Tibial artery (tissue), 4 donors: ENCODE data around the gene TRIM66.
A peak's percentile ranks its signal among the peaks of the same experiment; 100 is the strongest.

ENCODE experiments used
- DNase-seq, 2 donors: peaks; one replicate each; pipeline ENCODE4 v3.0.0-alpha.2; 2019
- H3K27ac ChIP-seq, 2 donors: fragments of 200-600 bp; sonication (generic) in 1 of 2; 1 replicate in 1 of 2; 2 replicates in 1 of 2; pipeline ENCODE4 v1.5.1; 2018 to 2019; ENCODE audit warnings: mild to moderate bottlenecking in 1 of 2
- H3K27me3 ChIP-seq, 2 donors: fragments of 200-600 bp; sonication (generic) in 1 of 2; one replicate each; pipeline versions ENCODE4 v1.5.1 to v1.6.0; 2016 to 2019
- H3K36me3 ChIP-seq, 3 donors: fragments of 200-600 bp; sonication (generic) in 2 of 3; one replicate each; pipeline ENCODE4 v1.5.1; 2016 to 2019; ENCODE audit warnings: mild to moderate bottlenecking in 2 of 3
- H3K4me1 ChIP-seq, 4 donors: fragments of 200-600 bp; sonication (generic) in 2 of 4; 1 replicate in 3 of 4; 2 replicates in 1 of 4; pipeline ENCODE4 v1.5.1; 2016 to 2019
- H3K4me3 ChIP-seq, 2 donors: fragments of 200-600 bp; sonication (generic) in 1 of 2; 1 replicate in 1 of 2; 2 replicates in 1 of 2; pipeline ENCODE4 v1.5.1; 2018 to 2019; ENCODE audit warnings: mild to moderate bottlenecking in 2 of 2
- H3K9me3 ChIP-seq, 3 donors: fragments of 200-600 bp; sonication (generic) in 1 of 3; one replicate each; pipeline ENCODE4 v1.5.1; 2016 to 2019
- intact Hi-C: fragments of 100-400 bp; cut with DNase I; formaldehyde crosslinking; loops from one replicate; pipeline ENCODE4 v1.15.0; 2023; ENCODE audit warnings: low total_unique reads
- TF ChIP-seq, protein P1 (sequence below), 2 experiments: fragments of 200-600 bp in 1 of 2; fragments of 450-650 bp in 1 of 2; IDR thresholded peaks; one replicate each; pipeline ENCODE4 v1.5.1; 2017 to 2019; ENCODE audit warnings: antibody characterized with exemption in 2 of 2, mild to moderate bottlenecking in 1 of 2, moderate library complexity in 1 of 2

The TRIM66 gene

GRCh38 chr11:8728563-8728962 is 46.1 kb upstream of the TRIM66 start:
- intact Hi-C loops: no loop called here
- H3K9me3 ChIP-seq: no peaks in the 10 kb centered on the region
- peaks cover 5 to 69% (median 63%) of the 10 kb centered on the region in 4 donors for H3K4me1 ChIP-seq
- TF ChIP-seq, protein P1, sequence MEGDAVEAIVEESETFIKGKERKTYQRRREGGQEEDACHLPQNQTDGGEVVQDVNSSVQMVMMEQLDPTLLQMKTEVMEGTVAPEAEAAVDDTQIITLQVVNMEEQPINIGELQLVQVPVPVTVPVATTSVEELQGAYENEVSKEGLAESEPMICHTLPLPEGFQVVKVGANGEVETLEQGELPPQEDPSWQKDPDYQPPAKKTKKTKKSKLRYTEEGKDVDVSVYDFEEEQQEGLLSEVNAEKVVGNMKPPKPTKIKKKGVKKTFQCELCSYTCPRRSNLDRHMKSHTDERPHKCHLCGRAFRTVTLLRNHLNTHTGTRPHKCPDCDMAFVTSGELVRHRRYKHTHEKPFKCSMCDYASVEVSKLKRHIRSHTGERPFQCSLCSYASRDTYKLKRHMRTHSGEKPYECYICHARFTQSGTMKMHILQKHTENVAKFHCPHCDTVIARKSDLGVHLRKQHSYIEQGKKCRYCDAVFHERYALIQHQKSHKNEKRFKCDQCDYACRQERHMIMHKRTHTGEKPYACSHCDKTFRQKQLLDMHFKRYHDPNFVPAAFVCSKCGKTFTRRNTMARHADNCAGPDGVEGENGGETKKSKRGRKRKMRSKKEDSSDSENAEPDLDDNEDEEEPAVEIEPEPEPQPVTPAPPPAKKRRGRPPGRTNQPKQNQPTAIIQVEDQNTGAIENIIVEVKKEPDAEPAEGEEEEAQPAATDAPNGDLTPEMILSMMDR (IDR thresholded peaks at IDR 0.05): no peak
- peaks cover 14 to 20% (median 16%) of the 10 kb centered on the region in 3 donors for H3K36me3 ChIP-seq
- DNase-seq: no peak
- no peak overlapping the region for H3K4me3 ChIP-seq
- H3K27me3 ChIP-seq: no peaks in the 10 kb centered on the region
- peak overlapping the region; percentile 41 to 55 for H3K27ac ChIP-seq

GRCh38 chr11:8726395-8726794 is 43.9 kb upstream of the TRIM66 start:
- H3K36me3 ChIP-seq: peaks cover 14 to 20% (median 16%) of the 10 kb centered on the region in 3 donors
- H3K27me3 ChIP-seq: no peaks in the 10 kb centered on the region
- no peak overlapping the region for H3K4me3 ChIP-seq
- no peak for DNase-seq
- no peaks in the 10 kb centered on the region for H3K9me3 ChIP-seq
- intact Hi-C loops: no loop called here
- H3K27ac ChIP-seq: peak overlapping the region in 1 of 2 donors; percentile 59
- H3K4me1 ChIP-seq: peaks cover 9 to 67% (median 60%) of the 10 kb centered on the region in 4 donors
- TF ChIP-seq, protein P1 (IDR thresholded peaks at IDR 0.05): no peak

DNA sequence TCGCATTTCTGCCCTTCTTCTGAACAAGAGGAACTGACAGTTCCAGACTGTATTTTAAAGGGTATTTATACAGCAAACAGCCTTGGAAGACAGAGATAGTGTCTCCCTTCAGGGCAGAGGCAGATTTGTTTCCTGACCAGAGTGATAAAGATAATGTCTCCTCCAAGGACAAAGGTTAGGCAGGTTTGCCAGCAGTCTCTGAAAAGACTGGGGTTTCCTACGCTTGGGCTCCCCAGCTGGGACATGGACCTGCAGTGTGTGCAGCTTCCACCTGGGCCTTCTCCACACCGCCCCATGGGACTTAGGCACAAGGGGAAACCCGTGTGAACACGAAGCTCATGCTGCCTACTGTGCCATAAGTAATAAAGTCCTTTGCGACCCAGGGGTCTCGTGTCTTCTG is 42.2 kb upstream of the TRIM66 start:
- Histone ChIP-seq H3K27me3 (no peaks in the 10 kb centered on the region), H3K9me3 (no peaks in the 10 kb centered on the region), H3K4me3 (no peak overlapping the region), H3K27ac (no peak overlapping the region), H3K36me3 (peaks cover 6 to 11% (median 8%) of the 10 kb centered on the region in 3 donors), H3K4me1 (peaks cover 9 to 69% (median 63%) of the 10 kb centered on the region in 4 donors)
- TF ChIP-seq, protein P1 (IDR thresholded peaks at IDR 0.05): no peak
- no peak for DNase-seq
- intact Hi-C loops: no loop called here

DNA sequence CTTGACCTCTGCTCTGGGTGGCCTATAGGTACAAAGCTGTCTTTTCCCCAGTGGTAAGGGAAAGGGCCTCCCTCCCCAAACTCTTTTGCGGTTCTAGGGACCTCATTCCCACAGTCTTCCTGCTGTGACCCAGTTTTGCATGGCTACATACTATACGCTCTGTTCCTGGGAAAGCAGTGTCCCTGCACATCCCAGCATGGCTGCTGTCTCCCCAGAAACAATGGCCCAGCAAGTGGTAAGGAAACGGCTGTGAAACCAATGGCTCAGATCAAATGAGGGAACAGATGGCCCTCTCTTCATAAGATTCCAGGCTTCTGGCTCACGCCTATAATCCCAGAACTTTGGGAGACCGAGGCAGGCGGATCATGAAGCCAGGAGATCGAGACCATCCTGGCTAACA is 41.2 kb upstream of the TRIM66 start:
- Histone ChIP-seq H3K36me3 (peaks cover 6 to 11% (median 7%) of the 10 kb centered on the region in 3 donors), H3K9me3 (no peaks in the 10 kb centered on the region), H3K27ac (peak overlapping the region; percentile 71 to 81), H3K27me3 (no peaks in the 10 kb centered on the region), H3K4me3 (no peak overlapping the region), H3K4me1 (peaks cover 9 to 73% (median 67%) of the 10 kb centered on the region in 4 donors)
- TF ChIP-seq, protein P1 (IDR thresholded peaks at IDR 0.05): no peak
- DNase-seq: no peak
- intact Hi-C loops: no loop called here

DNA sequence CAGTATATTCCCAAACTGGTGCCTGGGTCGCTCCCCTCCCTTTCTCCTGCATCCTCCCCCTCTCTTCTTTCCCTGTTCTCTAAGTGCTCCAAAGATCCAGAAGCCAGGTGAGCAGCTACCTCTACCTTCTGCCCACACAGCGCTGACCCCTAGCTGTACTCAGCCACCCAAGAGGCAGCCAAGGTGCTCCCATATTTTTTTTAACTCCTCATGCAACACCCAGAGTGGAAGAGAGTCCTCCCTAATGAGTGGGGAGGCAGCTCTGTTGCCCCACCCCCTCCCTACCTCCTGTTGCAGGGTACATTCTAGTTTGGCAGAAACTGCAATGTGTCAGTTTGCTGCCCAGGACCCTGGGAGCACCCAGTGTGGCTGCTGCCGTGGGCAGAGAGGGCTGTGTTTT is 40.3 kb upstream of the TRIM66 start:
- Histone ChIP-seq H3K4me1 (peaks cover 15 to 73% (median 67%) of the 10 kb centered on the region in 4 donors), H3K27me3 (no peaks in the 10 kb centered on the region), H3K36me3 (peaks cover 6 to 11% (median 7%) of the 10 kb centered on the region in 3 donors), H3K4me3 (no peak overlapping the region), H3K27ac (peak overlapping the region; percentile 71 to 81), H3K9me3 (no peaks in the 10 kb centered on the region)
- no peak for DNase-seq
- intact Hi-C loops: no loop called here
- TF ChIP-seq, protein P1 (IDR thresholded peaks at IDR 0.05): no peak
